OCI-LY3 (cell line): Measurements from ENCODE around the gene ZMIZ1.

Experiments
- H2AFZ ChIP-seq: fragments of 200-600, 300-600 bp; shearing (Covaris generic); 2 replicates; pipeline ENCODE4 v1.6.0; 2014; ENCODE audit warnings: antibody characterized with exemption, low read depth, low read length
- H3K27ac ChIP-seq: fragments of 200-600, 300-600 bp; sonication (generic); 2 replicates; pipeline ENCODE4 v1.5.1; 2014; ENCODE audit warnings: mild to moderate bottlenecking, low read length, moderate library complexity, mixed read lengths
- H3K27me3 ChIP-seq: fragments of 200-600, 300-600 bp; sonication (generic); 2 replicates; pipeline ENCODE4 v1.6.1; 2014; ENCODE audit warnings: low read depth, low read length, mixed read lengths
- H3K36me3 ChIP-seq: fragments of 200-600, 300-600 bp; sonication (generic); replicated peaks from 2 replicates; pipeline ENCODE3; 2014; ENCODE audit warnings: low read depth, low read length, mixed read lengths
- H3K4me1 ChIP-seq: fragments of 300-600, 200-600 bp; sonication (generic); 2 replicates; pipeline ENCODE4 v1.6.1; 2014; ENCODE audit warnings: low read length, mixed read lengths
- H3K4me2 ChIP-seq: fragments of 200-600, 300-600 bp; sonication (generic); 2 replicates; pipeline ENCODE4 v1.6.1; 2014; ENCODE audit warnings: low read length, mixed read lengths
- H3K4me3 ChIP-seq: fragments of 300-600, 200-600 bp; sonication (generic); 2 replicates; pipeline ENCODE4 v1.5.1; 2014; ENCODE audit warnings: antibody characterized with exemption, mild to moderate bottlenecking, low read length, moderate library complexity
- H3K79me2 ChIP-seq: fragments of 300-600, 200-600 bp; shearing (Covaris generic); 2 replicates; pipeline ENCODE4 v1.6.1; 2014; ENCODE audit warnings: mild to moderate bottlenecking, low read length, mixed read lengths
- H3K9ac ChIP-seq: fragments of 300-600, 200-600 bp; shearing (Covaris generic); 2 replicates; pipeline ENCODE4 v1.6.0; 2014; ENCODE audit warnings: mild to moderate bottlenecking, low read length, moderate library complexity
- H3K9me3 ChIP-seq: fragments of 200-600, 300-600 bp; shearing (Covaris generic); 2 replicates; pipeline ENCODE4 v1.6.1; 2014; ENCODE audit warnings: low read length, mixed read lengths; ENCODE audit not compliant: insufficient read depth
- H4K20me1 ChIP-seq: fragments of 200-600, 300-600 bp; sonication (generic); 2 replicates; pipeline ENCODE4 v1.6.1; 2016; ENCODE audit warnings: low read length, mixed read lengths; ENCODE audit not compliant: insufficient read depth
- EZH2phosphoT487 ChIP-seq: fragments of 200-600 bp; shearing (Covaris generic); IDR thresholded peaks from 2 replicates; pipeline ENCODE4 v1.6.1; 2018; ENCODE audit warnings: antibody characterized with exemption, mixed run types, low read depth
- TF ChIP-seq, protein P1 (sequence below): fragments of 200-600, 300-600 bp; sonication (generic); IDR thresholded peaks from 2 replicates; pipeline ENCODE4 v1.5.1; 2014; ENCODE audit warnings: antibody characterized with exemption, low read length, low read depth

ZMIZ1 gene

DNA sequence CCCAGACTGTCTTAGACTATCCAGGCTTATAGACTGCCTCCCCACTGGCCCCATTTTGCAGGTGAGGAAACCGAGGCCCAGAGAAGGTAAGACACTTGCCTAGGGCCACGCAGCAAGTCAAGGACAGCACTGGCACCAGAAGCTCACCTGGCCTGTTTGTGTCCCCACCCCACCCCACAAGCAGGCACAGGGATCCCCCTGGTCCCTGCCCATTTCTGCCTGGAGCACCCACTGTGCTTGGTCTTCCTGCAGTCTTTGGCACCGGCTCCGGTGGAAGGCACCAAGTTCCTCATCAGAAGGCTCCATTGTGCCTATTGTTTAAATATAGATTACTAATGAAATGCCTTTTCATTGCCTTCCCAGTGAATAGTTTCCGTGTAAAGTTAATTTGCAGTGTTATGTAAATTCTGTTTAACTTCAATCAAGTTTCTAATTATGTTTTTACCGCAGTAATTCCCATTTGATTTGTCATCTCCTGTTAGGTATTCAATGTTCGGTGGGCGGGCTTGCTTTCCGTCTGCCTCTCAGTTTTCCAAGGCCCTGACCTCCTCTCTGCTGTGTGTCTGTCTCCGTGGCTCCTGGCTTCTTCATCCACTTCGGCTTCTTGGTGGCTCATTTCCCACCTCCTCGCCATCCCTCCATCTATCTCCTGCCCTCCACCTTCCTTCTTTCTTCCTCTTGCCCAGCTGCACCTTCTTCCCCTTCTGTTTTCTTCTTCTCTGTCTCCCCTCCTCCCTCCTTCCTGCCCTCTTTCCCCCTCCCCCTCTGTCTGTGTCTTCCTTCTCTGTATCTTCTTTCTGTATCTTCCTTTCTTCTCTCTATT is 75.8 kb downstream of the ZMIZ1 start:
- Histone ChIP-seq H2AFZ (no peak overlapping the region), H3K36me3 (no peaks in the 10 kb centered on the region), H3K79me2 (no peaks in the 10 kb centered on the region), H3K9me3 (no peaks in the 10 kb centered on the region), H3K27me3 (no peaks in the 10 kb centered on the region), H3K4me3 (no peak overlapping the region), H3K9ac (no peak overlapping the region), H3K4me2 (no peak overlapping the region), H3K27ac (no peak overlapping the region), H4K20me1 (no peaks in the 10 kb centered on the region), H3K4me1 (no peaks in the 10 kb centered on the region)
- TF ChIP-seq EZH2phosphoT487, result no peak
- TF ChIP-seq, protein P1, sequence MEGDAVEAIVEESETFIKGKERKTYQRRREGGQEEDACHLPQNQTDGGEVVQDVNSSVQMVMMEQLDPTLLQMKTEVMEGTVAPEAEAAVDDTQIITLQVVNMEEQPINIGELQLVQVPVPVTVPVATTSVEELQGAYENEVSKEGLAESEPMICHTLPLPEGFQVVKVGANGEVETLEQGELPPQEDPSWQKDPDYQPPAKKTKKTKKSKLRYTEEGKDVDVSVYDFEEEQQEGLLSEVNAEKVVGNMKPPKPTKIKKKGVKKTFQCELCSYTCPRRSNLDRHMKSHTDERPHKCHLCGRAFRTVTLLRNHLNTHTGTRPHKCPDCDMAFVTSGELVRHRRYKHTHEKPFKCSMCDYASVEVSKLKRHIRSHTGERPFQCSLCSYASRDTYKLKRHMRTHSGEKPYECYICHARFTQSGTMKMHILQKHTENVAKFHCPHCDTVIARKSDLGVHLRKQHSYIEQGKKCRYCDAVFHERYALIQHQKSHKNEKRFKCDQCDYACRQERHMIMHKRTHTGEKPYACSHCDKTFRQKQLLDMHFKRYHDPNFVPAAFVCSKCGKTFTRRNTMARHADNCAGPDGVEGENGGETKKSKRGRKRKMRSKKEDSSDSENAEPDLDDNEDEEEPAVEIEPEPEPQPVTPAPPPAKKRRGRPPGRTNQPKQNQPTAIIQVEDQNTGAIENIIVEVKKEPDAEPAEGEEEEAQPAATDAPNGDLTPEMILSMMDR, result no peak

DNA sequence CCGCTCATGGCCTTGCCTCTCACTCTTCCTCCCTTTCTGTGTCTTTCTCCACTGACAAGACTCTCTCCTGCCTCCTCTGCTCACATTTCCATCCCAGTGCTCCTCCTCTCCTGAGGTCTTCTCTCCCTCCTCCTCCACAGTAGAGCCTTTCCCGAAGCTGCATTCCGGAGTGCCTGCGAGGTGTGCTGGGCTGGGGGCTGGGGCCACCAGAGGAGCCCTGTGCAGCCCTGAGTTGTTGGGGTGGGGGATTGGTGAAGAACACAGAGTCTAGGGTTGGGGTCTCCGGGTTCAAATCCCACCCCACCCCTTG is 76.4 kb downstream of the ZMIZ1 start:
- Histone ChIP-seq H3K79me2 (no peaks in the 10 kb centered on the region), H3K4me3 (no peak overlapping the region), H3K36me3 (no peaks in the 10 kb centered on the region), H3K4me1 (no peaks in the 10 kb centered on the region), H2AFZ (no peak overlapping the region), H3K27me3 (no peaks in the 10 kb centered on the region), H3K4me2 (no peak overlapping the region), H3K9me3 (no peaks in the 10 kb centered on the region), H4K20me1 (no peaks in the 10 kb centered on the region), H3K27ac (no peak overlapping the region), H3K9ac (no peak overlapping the region)
- TF ChIP-seq, protein P1, result no peak
- no peak for TF ChIP-seq EZH2phosphoT487

DNA sequence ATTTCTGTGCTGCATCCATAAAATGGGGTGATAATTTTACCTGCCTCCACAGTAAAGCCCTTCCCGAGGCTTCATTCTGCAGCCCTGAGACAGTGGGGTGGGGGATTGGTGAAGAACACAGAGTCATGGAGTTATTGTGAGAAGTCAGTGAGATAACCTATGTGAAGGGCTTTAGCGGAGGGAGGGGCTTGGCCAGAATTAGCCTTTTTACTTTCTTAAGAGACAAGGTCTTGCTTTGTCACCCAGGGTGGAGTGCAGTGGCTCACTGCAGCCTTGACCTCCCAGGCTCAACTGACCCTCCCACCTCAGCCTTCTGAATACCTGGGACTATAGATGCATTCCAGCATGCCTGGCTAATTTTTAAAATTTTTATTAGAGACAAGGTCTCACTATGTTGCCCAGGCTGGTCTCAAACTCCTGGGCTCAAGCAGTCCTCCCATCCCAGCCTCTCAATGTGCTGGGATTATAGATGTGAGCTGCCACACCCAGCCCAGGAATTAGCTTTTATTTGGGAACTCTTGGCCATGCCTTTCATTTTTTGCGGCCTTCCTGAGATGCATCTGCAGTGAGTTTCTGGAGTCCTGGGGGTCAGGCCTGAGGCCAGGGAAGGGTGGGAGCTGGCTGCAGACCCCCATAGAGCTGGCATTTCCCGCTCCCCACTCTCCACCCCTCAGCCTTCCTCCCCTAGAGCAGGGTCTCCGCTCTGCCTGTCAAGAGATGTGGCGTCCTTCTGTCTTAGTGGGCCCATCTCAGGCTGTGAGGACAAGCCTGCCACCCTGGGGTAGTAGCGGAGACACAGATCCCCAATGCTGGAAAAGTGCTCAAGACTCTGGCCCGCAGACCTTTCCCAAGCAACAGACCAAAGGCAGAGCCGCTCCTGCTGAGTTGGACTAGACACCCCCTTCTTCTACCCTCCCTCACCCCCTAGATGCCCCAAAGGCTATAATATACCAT is 77.0 kb downstream of the ZMIZ1 start:
- TF ChIP-seq, protein P1, result no peak
- TF ChIP-seq EZH2phosphoT487, result no peak
- no peaks in the 10 kb centered on the region for H4K20me1 ChIP-seq
- no peak overlapping the region for H3K9ac ChIP-seq
- H3K4me3 ChIP-seq, result no peak overlapping the region
- H3K27ac ChIP-seq, result no peak overlapping the region
- no peak overlapping the region for H3K4me2 ChIP-seq
- H3K79me2 ChIP-seq, result no peaks in the 10 kb centered on the region
- H3K9me3 ChIP-seq, result no peaks in the 10 kb centered on the region
- H3K36me3 ChIP-seq, result no peaks in the 10 kb centered on the region
- no peaks in the 10 kb centered on the region for H3K4me1 ChIP-seq
- H2AFZ ChIP-seq, result no peak overlapping the region
- no peaks in the 10 kb centered on the region for H3K27me3 ChIP-seq

DNA sequence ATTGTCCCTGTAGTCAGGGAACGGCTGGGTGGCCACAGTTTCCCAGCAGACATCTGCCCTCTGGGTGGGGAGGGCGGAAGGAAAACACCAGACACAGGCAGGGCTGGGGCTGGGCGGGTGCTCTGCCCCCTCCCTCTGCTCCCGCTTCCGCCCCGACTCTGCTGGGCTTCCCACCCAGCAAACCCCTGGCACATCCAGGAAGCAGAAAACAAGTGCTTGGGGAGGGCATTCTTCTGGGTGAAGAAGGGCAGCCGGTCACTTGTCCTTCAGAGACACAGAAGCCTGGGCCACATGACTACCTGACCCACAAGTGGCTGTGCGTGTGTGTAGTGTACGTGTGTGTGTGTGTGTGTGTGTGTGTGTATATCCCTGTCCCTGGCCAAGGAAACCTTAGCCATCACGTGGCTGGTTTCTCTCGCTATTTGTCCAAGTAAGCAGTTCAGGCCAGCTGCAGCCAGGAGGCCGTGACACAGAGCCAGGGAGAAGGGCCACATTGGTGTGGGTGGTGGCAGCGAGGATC is 77.9 kb downstream of the ZMIZ1 start:
- Histone ChIP-seq H3K27me3 (no peaks in the 10 kb centered on the region), H4K20me1 (no peaks in the 10 kb centered on the region), H2AFZ (no peak overlapping the region), H3K79me2 (no peaks in the 10 kb centered on the region), H3K4me2 (no peak overlapping the region), H3K27ac (no peak overlapping the region), H3K4me3 (no peak overlapping the region), H3K4me1 (no peaks in the 10 kb centered on the region), H3K9me3 (no peaks in the 10 kb centered on the region), H3K9ac (no peak overlapping the region), H3K36me3 (no peaks in the 10 kb centered on the region)
- TF ChIP-seq, protein P1, result no peak
- TF ChIP-seq EZH2phosphoT487, result no peak
